A549 (cell line): ENCODE results near the gene CYP24A1. TPM values are rescaled to one million over a fixed set of nuclear protein-coding genes. Genes with fewer than 3 reads are reported as not detected.
A peak's percentile ranks its signal among the peaks of the same experiment; 100 is the strongest.

ENCODE experiments used
- ATAC-seq, 2 experiments: fragments of 200-7000 bp in 1 of 2; fragments of >200 bp in 1 of 2; cut with Nextera tagmentation in 1 of 2; cut with Tn5 transposase in 1 of 2; 3 replicates each; pipeline versions ENCODE4 v1.8.0 to v1.9.1; 2018 to 2020; ENCODE audit warnings: mild to moderate bottlenecking in 1 of 2, moderate library complexity in 1 of 2
- CTCF ChIA-PET: fragments of 300-600 bp; sonication (Branson Sonifier 250); formaldehyde crosslinking; extraction: SDS; loops from one replicate; lab custom pipeline; 2021; ENCODE audit warnings: antibody characterized with exemption, inconsistent platforms; lab: Yijun Ruan, JAX
- POLR2A ChIA-PET: fragments of 350-600 bp; formaldehyde crosslinking; extraction: SDS; loops from one replicate; lab custom pipeline; 2021; ENCODE audit warnings: antibody characterized with exemption, inconsistent platforms; lab: Yijun Ruan, JAX
- DNase-seq, 2 experiments: peaks; one replicate each; pipeline versions ENCODE4 v3.0.0 to v3.0.0-alpha.2; 2011 to 2016; ENCODE audit warnings: low read depth in 1 of 2, low spot score in 1 of 2
- FAIRE-seq: peaks from 2 replicates; lab custom pipeline; 2011; peaks lifted over from hg19 to GRCh38; lab: Jason Lieb, UNC
- H3K27ac ChIP-seq, 2 experiments: fragments of >200 bp; sonication (Bioruptor Twin); formaldehyde crosslinking; 3 replicates each; pipeline ENCODE4 v1.5.1; 2016 to 2017
- H3K4me1 ChIP-seq: fragments of >200 bp; sonication (Bioruptor Twin); formaldehyde crosslinking; 3 replicates; pipeline ENCODE4 v1.6.1; 2016
- H3K4me2 ChIP-seq: fragments of >200 bp; sonication (Bioruptor Twin); formaldehyde crosslinking; 3 replicates; pipeline ENCODE4 v1.6.1; 2016
- H3K4me3 ChIP-seq: fragments of >200 bp; sonication (Bioruptor Twin); formaldehyde crosslinking; 3 replicates; pipeline ENCODE4 v1.5.1; 2016
- H3K9me3 ChIP-seq: fragments of >200 bp; sonication (Bioruptor Twin); formaldehyde crosslinking; 3 replicates; pipeline ENCODE4 v1.6.1; 2016
- BCL3 ChIP-seq: fragments of >200 bp; sonication (Bioruptor Twin); formaldehyde crosslinking; IDR thresholded peaks from 3 replicates; pipeline ENCODE4 v1.6.1; 2016
- BHLHE40 ChIP-seq: IDR thresholded peaks from 2 replicates; pipeline ENCODE4 v1.6.1; 2012; ENCODE audit warnings: low read depth, low read length, inconsistent platforms
- CBX8 ChIP-seq: fragments of 200-600 bp; sonication (generic); IDR thresholded peaks from 2 replicates; pipeline ENCODE4 v1.6.1; 2016
- EHF ChIP-seq: fragments of 250-450 bp; sonication (Bioruptor Pico); IDR thresholded peaks from 2 replicates; pipeline ENCODE4 v1.5.0; 2020; ENCODE audit warnings: mild to moderate bottlenecking
- EHMT2 ChIP-seq: fragments of 200-600 bp; sonication (generic); IDR thresholded peaks from 2 replicates; pipeline ENCODE4 v1.6.1; 2016; ENCODE audit warnings: antibody characterized with exemption, low read depth, mild to moderate bottlenecking, moderate library complexity
- FOSB ChIP-seq: fragments of 250-450 bp; sonication (Bioruptor Pico); IDR thresholded peaks from 2 replicates; pipeline ENCODE4 v1.5.0; 2020; ENCODE audit warnings: mild to moderate bottlenecking, moderate library complexity
- HOXB5 ChIP-seq: fragments of 250-450 bp; sonication (Bioruptor Pico); IDR thresholded peaks from 2 replicates; pipeline ENCODE4 v1.5.0; 2020; ENCODE audit warnings: mild to moderate bottlenecking, moderate library complexity
- JUN ChIP-seq, 2 experiments: fragments of >200 bp; sonication (Bioruptor Twin); formaldehyde crosslinking; IDR thresholded peaks; 2 replicates in 1 of 2; 3 replicates in 1 of 2; pipeline ENCODE4 v1.6.1; 2016 to 2017
- JUNB ChIP-seq: fragments of >200 bp; sonication (Bioruptor Twin); formaldehyde crosslinking; IDR thresholded peaks from 2 replicates; pipeline ENCODE4 v1.6.1; 2016
- KDM5A ChIP-seq: fragments of 200-600 bp; sonication (generic); IDR thresholded peaks from 2 replicates; pipeline ENCODE4 v1.6.1; 2016; ENCODE audit warnings: antibody characterized with exemption, mild to moderate bottlenecking
- MYC ChIP-seq: IDR thresholded peaks from 2 replicates; pipeline ENCODE4 v1.6.1; 2012; ENCODE audit warnings: mild to moderate bottlenecking, inconsistent platforms, low read length, improper control_type of control experiment, borderline replicate concordance
- NR3C1 ChIP-seq: fragments of >200 bp; sonication (Bioruptor Twin); formaldehyde crosslinking; IDR thresholded peaks from 3 replicates; pipeline ENCODE4 v1.6.1; 2017
- PHF8 ChIP-seq: fragments of 200-600 bp; sonication (generic); IDR thresholded peaks from 2 replicates; pipeline ENCODE4 v1.6.1; 2016; ENCODE audit warnings: low read depth, mild to moderate bottlenecking, antibody characterized with exemption, moderate library complexity, borderline replicate concordance
- RAD21 ChIP-seq, 2 experiments: fragments of >200 bp in 1 of 2; sonication (Bioruptor Twin) in 1 of 2; formaldehyde crosslinking in 1 of 2; IDR thresholded peaks in 1 of 2; conservative IDR thresholded peaks in 1 of 2; 2 replicates in 1 of 2; 3 replicates in 1 of 2; pipeline ENCODE4 v1.6.1; 2012 to 2018; ENCODE audit warnings: inconsistent platforms in 1 of 2
- RCOR1 ChIP-seq: fragments of 150-350 bp; IDR thresholded peaks from 2 replicates; pipeline ENCODE4 v1.6.1; 2014; ENCODE audit warnings: antibody characterized with exemption, low read length, low read depth
- RFX5 ChIP-seq: fragments of 450-650 bp; IDR thresholded peaks from 2 replicates; pipeline ENCODE4 v1.7.1; 2014; ENCODE audit warnings: antibody characterized with exemption, mild to moderate bottlenecking, moderate library complexity
- RNF2 ChIP-seq: fragments of 200-600 bp; sonication (generic); IDR thresholded peaks from 2 replicates; pipeline ENCODE4 v1.6.1; 2016; ENCODE audit warnings: low read depth, mild to moderate bottlenecking, antibody characterized with exemption, moderate library complexity, borderline replicate concordance
- SMC3 ChIP-seq: fragments of >200 bp; sonication (Bioruptor Twin); formaldehyde crosslinking; IDR thresholded peaks from 3 replicates; pipeline ENCODE4 v1.6.1; 2018; ENCODE audit warnings: inconsistent platforms
- SREBF2 ChIP-seq: fragments of 450-650 bp; IDR thresholded peaks from 2 replicates; pipeline ENCODE4 v1.6.1; 2014; ENCODE audit warnings: mild to moderate bottlenecking, moderate library complexity
- ZFP36 ChIP-seq: fragments of 450-650 bp; IDR thresholded peaks from 2 replicates; pipeline ENCODE4 v1.6.1; 2014; ENCODE audit warnings: borderline replicate concordance; ENCODE audit not compliant: partially characterized antibody
- ZNF302 ChIP-seq: fragments of 250-450 bp; sonication (Bioruptor Pico); IDR thresholded peaks from 2 replicates; pipeline ENCODE4 v1.9.0; 2021; ENCODE audit warnings: inconsistent platforms, mild to moderate bottlenecking, moderate library complexity
- WGBS: methylation state at CpG from one replicate; pipeline ENCODE4 v1.1.6; 2017; ENCODE audit errors: missing lambda C conversion rate; 5-methylcytosine and 5-hydroxymethylcytosine counted together
- polyA plus RNA-seq, 4 experiments: library from polyadenylated mRNA; depleted of rRNA in 3 of 4; stranded (reverse); fragments of >200 nt; fragmentation: RNase III in 1 of 4; extraction: RNeasy Plus Mini Kit Qiagen cat#74134 plus additional on column Dnase treatment in 1 of 4; gene quantifications; 2 replicates in 3 of 4; 3 replicates in 1 of 4; pipeline ENCODE4 v1.2.3, GENCODE V29; 2011 to 2017
- TF ChIP-seq, protein P1 (sequence below): fragments of >200 bp; sonication (Bioruptor Twin); formaldehyde crosslinking; IDR thresholded peaks from 3 replicates; pipeline ENCODE4 v1.5.1; 2016
- TF ChIP-seq, protein P2 (sequence below): fragments of 250-450 bp; sonication (Bioruptor Pico); IDR thresholded peaks from 2 replicates; pipeline ENCODE4 v1.5.0; 2020; ENCODE audit warnings: low read depth, mild to moderate bottlenecking, moderate library complexity

CYP24A1 gene
- polyA plus RNA-seq, 2 of the 4 experiments (the other 2 are of a cell fraction), result 722 to 1,617 TPM

GRCh38 chr20:54212226-54212625, 38.4 kb upstream of the CYP24A1 start:
- ATAC-seq, result no peak
- no peaks in the 10 kb centered on the region for H3K9me3 ChIP-seq
- TF ChIP-seq RFX5 (no peak), JUNB (no peak), HOXB5 (CRISPR knock-in tag) (no peak), RNF2 (no peak)
- TF ChIP-seq, all 56 proteins: peak for 0
- POLR2A ChIA-PET, result no interaction called here
- H3K4me3 ChIP-seq, result no peak overlapping the region
- CTCF ChIA-PET, result interaction anchor here (0.9 to 15.6 kb wide), 3 partner anchors 114 to 435 kb away, joined by 3 to 655 read pairs (median 19); no protein-coding TSS in a partner anchor
- no peak for FAIRE-seq
- no peak overlapping the region for H3K27ac ChIP-seq
- H3K4me1 ChIP-seq, result peaks cover 13% of the 10 kb centered on the region
- no peak for DNase-seq
- no peak overlapping the region for H3K4me2 ChIP-seq
- 100% methylated on average over 1 of the region's 1 CpG for WGBS

DNA sequence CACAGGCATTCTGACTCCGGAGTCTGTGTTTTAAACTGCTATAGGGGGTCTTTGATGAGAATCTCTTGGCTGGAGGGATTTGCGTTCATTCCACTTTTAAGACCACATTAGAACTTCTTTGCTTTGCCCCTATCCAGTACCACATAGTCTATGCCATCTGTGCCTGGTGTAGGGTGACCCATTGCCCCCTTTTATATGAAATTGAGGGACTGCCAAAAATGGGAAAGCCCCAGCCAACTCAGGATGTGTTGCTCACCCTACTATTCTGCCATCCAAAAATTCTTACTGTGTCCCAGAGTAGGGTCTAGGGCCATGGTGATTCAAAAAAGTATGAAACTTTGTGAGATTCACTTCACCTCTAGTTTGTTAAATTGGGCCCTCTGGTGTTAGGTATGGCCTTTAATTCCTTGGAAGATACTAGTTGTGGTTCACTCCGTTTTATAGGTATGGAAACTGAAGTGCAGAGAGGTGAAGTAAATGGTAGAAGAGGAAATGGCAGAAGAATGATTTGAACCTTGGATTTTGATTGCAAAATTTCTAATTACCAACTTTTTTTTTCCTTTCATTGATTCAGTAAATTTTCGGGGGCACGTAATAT, 35.5 kb upstream of the CYP24A1 start:
- TF ChIP-seq EHMT2, result no peak
- TF ChIP-seq, protein P1, sequence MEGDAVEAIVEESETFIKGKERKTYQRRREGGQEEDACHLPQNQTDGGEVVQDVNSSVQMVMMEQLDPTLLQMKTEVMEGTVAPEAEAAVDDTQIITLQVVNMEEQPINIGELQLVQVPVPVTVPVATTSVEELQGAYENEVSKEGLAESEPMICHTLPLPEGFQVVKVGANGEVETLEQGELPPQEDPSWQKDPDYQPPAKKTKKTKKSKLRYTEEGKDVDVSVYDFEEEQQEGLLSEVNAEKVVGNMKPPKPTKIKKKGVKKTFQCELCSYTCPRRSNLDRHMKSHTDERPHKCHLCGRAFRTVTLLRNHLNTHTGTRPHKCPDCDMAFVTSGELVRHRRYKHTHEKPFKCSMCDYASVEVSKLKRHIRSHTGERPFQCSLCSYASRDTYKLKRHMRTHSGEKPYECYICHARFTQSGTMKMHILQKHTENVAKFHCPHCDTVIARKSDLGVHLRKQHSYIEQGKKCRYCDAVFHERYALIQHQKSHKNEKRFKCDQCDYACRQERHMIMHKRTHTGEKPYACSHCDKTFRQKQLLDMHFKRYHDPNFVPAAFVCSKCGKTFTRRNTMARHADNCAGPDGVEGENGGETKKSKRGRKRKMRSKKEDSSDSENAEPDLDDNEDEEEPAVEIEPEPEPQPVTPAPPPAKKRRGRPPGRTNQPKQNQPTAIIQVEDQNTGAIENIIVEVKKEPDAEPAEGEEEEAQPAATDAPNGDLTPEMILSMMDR, result peak; percentile 20; the same call in 1 of the 3 replicates
- ATAC-seq, result no peak
- ChIA-PET POLR2A (no interaction called here), CTCF (interaction anchor here (0.8 to 15.6 kb wide), 10 partner anchors 9 to 471 kb away, joined by 3 to 655 read pairs (median 6); no protein-coding TSS in a partner anchor)
- DNase-seq, result no peak
- FAIRE-seq, result no peak
- H3K4me3 ChIP-seq, result peak overlapping the region; percentile 69
- peak overlapping the region; percentile 97 to 99; a peak in 5 of 6 replicates for H3K27ac ChIP-seq
- no peaks in the 10 kb centered on the region for H3K9me3 ChIP-seq
- H3K4me1 ChIP-seq, result peaks cover 13% of the 10 kb centered on the region
- H3K4me2 ChIP-seq, result peak overlapping the region; percentile 88
- whole genome bisulfite sequencing, result 85% methylated on average over 5 of the region's 5 CpGs

DNA sequence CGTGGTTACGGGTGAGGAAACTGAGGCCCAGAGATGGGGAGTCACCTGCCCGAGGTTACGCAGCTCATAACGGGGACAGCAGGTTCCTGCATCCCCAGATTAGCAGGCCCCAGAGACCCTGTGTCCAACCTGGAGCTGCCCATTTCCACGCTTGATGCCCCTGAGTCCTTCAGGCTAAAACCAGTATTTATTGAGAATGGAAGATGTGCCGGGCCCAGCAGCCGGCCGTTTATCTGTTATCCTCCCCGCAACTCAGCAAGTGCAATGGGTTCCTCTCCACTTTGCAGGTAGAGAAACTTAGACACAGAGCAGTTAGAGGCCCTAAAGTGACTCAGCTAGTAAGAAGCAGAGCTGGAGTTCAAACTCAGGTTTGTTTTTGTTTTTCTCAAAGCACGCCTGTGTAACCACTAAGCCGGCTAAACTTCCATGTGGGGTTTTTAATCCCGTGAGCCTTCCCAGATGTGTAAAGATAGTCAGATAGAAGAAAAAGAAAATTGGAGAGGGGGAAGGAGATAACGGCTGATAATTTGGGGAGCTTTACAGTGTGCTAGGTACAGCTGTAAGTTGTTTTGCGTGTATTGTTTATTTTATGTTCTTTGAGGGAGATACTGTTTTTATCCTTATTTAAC, 34.9 kb upstream of the CYP24A1 start:
- POLR2A ChIA-PET, result no interaction called here
- TF ChIP-seq FOSB (CRISPR knock-in tag) (no peak), KDM5A (no peak), CBX8 (no peak)
- peak overlapping the region; percentile 88 for H3K4me2 ChIP-seq
- CTCF ChIA-PET, result interaction anchor here (0.6 to 15.6 kb wide), 25 partner anchors 8 to 472 kb away, joined by 3 to 655 read pairs (median 5); no protein-coding TSS in a partner anchor
- WGBS, result 3% methylated on average over 15 of the region's 15 CpGs
- peak; percentile 41 to 55; a peak in 5 of 6 replicates for ATAC-seq
- H3K27ac ChIP-seq, result peak overlapping the region; percentile 97 to 99
- peak; percentile 9 to 21 for DNase-seq
- H3K4me3 ChIP-seq, result peak overlapping the region; percentile 69
- peaks cover 13% of the 10 kb centered on the region for H3K4me1 ChIP-seq
- no peak for FAIRE-seq
- no peaks in the 10 kb centered on the region for H3K9me3 ChIP-seq

DNA sequence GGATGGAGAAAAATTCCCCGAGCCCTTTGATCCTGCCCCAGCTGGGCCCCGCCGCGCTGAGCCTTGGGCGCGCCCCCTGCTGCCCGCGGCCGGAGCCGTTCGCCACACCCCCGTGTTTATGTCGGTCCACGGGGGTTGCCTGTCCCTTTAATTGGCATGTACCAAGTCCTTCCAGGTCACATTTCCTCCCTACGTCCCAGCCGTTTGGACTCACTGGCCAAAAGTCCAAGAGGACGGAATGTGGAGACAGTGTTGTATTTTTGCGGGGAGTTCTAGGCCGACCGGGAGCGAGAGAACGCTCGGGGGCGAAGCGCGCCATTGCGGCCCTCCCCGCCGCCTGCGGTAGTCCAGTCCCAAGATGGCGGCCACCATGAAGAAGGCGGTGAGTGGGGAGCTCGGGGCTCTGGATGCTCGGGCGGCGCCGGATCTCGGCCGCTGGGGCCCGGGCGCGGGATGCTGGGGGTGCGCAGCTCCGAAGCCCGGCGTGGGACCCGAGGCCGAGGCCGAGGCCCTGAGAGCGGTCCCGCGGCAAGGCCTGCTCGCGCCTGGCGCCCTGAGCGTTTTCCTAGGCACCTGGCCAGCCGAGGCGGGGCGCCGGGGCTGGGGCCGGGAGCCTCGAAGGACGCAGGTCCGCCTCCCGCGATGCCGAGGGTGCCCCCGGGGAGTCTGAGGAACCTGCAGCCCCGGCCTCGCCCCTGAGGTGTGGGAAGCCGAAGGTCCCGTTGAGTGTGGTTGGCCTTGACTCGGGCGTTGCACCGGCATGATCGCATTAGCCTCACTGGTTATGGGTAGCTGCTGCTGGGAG, 34.2 kb upstream of the CYP24A1 start, which contains the start of gene PFDN4:
TSS of gene PFDN4 (plus strand) at position 345 of the 805 bp plus-strand sequence. CDS start at position 359, 14 bp downstream.
- CTCF ChIA-PET, result interaction anchor here (0.6 to 15.6 kb wide), 31 partner anchors 8 to 473 kb away, joined by 3 to 655 read pairs (median 5); no protein-coding TSS in a partner anchor
- Histone ChIP-seq H3K27ac (peak within 1 kb of the TSS; percentile 97 to 99), H3K4me3 (peak within 1 kb of the TSS; percentile 69), H3K4me1 (peaks cover 13% of the 10 kb centered on the region), H3K4me2 (peak within 1 kb of the TSS; percentile 88), H3K9me3 (no peaks in the 10 kb centered on the region)
- no peak for FAIRE-seq
- peak; percentile 89 to 93 for DNase-seq
- POLR2A ChIA-PET, result interaction anchor here (0.6 kb wide), 1 partner anchor 38 kb away, joined by 3 read pairs; no protein-coding TSS in a partner anchor
- WGBS, result 2% methylated on average over 19 of the region's 76 CpGs
- ATAC-seq, result peak; percentile 96 to 98
- peak; percentile 78 for TF ChIP-seq BHLHE40
- TF ChIP-seq PHF8, result peak; percentile 80; the same call in 1 of the 2 replicates
- no peak for TF ChIP-seq ZNF302 (CRISPR knock-in tag)
- no peak for TF ChIP-seq NR3C1
- no peak for TF ChIP-seq SREBF2
- peak; percentile 75; the same call in 1 of the 3 replicates for TF ChIP-seq BCL3
- no peak for TF ChIP-seq RCOR1
- peak; percentile 51 for TF ChIP-seq SMC3
- TF ChIP-seq CBX8, result no peak
- peak; percentile 43 to 45; a peak in 4 of 5 replicates for TF ChIP-seq RAD21 (conservative IDR thresholded peaks at IDR 0.05 in 1 of 2, IDR thresholded peaks at IDR 0.05 in 1 of 2)
- TF ChIP-seq, protein P2, sequence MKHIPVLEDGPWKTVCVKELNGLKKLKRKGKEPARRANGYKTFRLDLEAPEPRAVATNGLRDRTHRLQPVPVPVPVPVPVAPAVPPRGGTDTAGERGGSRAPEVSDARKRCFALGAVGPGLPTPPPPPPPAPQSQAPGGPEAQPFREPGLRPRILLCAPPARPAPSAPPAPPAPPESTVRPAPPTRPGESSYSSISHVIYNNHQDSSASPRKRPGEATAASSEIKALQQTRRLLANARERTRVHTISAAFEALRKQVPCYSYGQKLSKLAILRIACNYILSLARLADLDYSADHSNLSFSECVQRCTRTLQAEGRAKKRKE (CRISPR knock-in tag), result peak; percentile 28; the same call in 1 of the 2 replicates
- TF ChIP-seq EHF (CRISPR knock-in tag), result no peak
- peak; percentile 64 to 92; a peak in 4 of 5 replicates for TF ChIP-seq JUN (IDR thresholded peaks at IDR 0.05)
- 0 out of 2 replicates have a peak, but pooled peaks have one; percentile 18 for TF ChIP-seq MYC
- no peak for TF ChIP-seq ZFP36
